NCI-H1092 treated with DMSO at 0.1 percent for 48 hours (cell line): Measurements from ENCODE around the gene SLC45A2.
"Not testable (repeated sequence)": the region's sequence is repeated elsewhere in the genome, so short reads cannot be mapped to it uniquely, and the experiment has no call there.

Experiments used
- DNase-seq: peaks from one replicate; lab custom pipeline; 2025; lab: John Stamatoyannopoulos, UW

SLC45A2 gene

DNA sequence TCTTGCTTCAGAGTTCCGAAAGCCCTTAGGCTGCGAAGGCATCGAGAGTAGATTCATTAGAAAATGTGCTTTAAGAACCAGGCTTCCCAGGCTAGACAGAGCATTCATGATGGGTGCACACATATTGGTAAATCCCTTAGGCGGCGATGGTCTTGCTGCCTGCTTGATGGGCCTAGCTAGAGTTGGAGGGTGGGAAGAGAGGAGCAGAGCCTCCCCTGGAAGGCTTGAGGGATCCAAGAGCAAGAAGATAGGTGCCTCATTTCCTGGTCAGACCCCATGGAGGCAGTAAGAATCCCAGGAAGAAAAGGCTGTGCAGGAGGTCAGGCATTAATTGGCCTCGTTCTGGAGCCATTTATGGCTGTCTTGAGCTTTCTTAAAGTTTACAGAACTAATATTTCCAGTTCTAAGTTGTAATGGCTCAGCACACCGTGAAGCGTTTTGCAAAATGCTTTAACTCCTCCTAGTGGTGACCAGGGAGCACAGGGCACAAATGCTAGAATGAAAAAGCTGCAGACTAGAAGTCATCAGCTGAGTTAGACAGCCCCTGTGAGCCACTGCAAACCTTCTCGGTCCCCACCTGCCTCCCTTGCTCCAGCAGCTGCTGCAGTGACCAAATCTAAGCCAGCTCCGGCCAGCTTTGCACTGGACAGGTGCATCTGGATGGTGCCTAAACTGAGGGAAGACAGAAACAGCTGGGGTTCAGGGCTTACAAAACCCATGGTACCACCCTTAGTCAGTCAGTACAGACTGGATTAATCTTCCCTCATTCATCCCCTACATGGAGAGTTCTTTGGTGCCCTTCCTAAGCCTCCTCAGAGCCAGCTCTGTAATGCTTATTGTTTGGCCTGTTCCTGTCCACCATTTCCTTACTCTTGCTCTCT, 14.7 kb downstream of the SLC45A2 start:
- peak; percentile 43 for DNase-seq

DNA sequence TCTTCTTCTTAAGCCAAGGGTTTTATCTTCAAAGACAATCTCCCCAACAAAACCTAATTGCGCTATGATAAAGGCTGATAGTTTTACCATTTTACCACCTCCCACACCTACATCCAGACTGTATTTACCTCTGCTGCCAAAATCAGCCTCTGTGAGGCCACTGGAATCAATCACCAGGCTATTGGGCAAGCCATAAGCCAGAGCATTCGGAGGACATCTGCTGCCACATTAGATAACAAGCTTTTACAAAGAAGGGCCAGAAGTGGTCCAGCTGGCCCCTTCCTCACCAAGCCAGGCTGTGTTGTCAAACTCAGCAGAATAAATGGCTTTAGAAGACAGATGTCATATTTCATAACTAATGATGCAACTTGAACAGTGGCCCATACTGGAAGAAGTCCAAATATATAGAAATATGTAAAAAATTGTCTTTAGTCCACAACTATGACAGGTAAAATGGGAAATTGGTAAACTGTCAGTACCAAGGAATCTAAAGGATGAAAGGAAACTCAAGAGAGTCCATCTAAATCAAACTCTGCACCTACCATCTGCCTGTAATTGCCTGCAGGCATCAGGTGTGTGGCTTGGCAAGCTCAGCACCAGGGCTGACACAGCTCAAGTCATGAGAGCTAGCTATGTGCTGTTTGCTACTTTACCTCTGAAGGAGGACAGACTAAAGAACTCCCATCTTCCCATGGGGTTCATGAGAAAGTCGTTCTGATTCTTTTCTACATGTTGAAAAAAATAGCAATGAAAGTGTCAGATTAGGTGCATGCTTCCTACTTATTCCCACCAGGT, 16.1 kb downstream of the SLC45A2 start:
- DNase-seq, result no peak

DNA sequence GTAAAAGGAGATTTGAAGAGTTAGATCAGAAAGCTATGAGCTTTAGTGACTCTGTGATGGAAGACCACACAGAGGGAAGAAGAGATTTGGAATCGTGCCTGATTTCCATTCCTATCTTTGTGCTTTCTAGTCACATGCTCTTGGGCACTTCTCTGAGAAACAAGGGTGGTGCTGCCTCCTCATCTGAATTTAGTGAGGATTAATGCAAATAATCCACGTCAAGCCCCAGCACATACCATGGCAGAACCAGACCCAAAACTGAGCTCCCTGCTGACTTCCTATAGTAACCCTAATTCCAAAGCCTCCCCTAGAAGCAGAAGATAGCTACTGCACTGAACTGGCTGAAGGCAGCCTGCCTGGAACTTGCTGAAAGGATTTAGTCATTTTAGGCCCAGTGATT, 17.7 kb downstream of the SLC45A2 start:
- DNase-seq, result no peak

- no peak for DNase-seq
These were observed 20.3 kb downstream of the SLC45A2 start for GRCh38 chr5:33964132-33964700.

DNA sequence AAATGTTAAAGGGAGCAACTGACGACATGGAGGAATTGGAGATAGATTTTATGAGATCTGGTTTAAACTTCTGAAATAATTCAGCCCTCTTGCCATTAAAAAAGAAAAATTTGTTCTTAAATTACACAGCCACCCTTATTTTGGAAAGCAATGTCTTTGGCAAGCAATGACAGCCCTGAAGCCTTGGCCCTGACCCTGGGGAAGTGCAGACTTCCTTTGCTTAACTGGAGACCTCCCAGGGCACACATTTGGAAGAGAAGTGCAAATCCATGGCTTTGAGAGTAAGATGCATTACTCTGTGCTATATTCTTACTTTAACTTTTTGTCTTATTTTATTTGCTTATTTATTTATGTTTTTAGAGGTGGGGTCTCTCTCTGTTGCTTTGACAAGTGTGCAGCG, 26.3 kb downstream of the SLC45A2 start:
- no peak for DNase-seq

DNA sequence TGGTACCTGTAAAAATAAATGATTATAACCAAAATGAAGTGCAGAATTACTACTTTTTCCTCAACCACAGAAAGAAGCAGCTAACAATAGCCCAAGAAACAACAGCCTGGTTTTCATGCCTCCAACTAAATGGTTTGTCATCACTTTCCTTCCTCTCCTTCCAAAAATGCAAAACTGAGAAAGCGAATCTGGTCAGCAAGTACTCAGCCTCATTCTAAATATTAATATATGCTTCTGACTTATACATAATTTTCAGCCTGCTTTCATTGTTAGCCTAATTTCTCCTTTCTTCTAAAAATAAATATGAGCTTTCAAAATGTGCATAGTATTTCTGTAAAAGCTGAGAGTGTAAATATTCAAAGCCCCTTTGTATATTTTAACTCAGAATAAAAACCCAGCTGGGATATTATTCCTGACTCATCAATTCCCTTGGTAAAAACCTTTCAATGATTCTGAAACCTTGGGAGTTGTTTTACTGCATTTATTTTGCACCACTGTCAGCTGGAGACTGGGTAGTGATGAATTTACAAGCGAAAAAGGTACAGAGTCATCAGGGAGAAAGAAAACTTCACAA, 26.8 kb downstream of the SLC45A2 start:
- no peak for DNase-seq

DNA sequence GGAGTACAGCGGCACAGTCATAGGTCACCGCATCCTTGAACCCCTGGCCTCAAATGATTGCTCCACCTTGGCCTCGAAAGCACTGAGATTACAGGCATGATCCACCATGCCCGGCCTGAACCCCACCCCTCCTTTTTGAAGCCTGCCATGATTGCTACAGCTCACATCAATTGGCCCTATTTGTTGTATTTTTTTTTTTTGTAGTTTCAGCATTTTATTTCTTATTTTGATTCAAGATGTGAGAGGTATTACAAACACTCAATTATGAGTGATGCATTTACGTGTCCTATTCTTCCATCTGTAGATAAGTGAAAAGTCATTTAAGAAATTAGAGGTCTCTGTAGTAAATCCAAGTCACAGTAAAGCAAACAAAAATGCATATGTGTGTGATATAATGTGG, 32.3 kb downstream of the SLC45A2 start:
- DNase-seq, result not testable (repeated sequence)

GRCh38 chr5:33944543-33945132, 39.9 kb downstream of the SLC45A2 start:
- no peak for DNase-seq

DNA sequence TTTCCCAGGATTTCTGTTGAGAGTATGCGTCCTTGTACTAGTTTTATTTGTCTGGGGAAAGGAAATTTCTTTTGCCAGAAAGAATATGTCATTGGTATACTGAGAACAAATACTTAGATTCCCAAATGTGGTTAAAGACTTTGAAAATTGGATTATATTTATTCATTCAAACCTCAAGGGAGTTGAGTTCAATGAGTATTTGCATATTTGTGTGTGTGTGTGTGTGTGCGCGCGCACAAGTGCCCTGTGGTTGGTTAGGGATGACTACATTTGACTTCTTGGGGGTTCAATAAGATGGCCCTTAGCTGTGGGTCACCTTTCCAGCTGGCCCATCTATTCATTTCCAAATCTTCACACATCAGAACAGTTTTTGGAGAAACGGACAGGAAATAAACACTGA, 43.4 kb downstream of the SLC45A2 start:
- DNase-seq, result no peak

DNA sequence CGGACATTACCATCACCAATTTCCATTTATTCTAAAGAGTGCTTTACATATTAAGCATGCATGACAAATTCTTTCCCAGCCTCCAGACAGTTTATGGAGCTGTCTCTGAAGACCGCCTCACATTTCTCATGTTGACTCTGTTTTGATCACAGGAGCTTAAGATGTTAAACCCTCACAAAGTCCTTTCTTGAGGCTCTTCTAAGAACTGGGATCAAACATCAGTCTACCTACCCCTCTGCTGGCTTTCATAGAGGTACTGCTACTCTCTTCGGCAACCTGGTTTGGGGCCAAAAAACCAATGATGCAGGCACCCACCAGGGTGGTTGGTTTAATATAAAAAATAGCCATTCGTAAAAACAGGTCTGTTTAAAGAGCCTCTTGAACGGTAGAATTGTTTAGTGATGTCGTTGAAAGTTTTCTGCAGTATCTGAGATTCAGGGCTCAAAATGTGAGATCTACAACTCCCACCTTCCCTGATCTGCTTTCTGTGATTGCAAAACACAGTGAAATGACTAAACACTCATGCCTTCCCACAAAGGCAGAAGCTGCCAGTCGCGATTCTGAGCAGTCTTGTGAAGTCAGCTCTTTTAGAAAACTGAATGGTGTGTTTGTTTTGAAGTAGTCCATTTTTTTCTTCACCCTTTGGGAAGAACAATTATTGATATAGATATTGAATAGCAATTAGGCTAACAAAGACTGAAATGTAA, 44.8 kb downstream of the SLC45A2 start:
- DNase-seq, result no peak

GRCh38 chr5:33938881-33939280, 45.6 kb downstream of the SLC45A2 start:
- DNase-seq, result no peak

GRCh38 chr5:33938507-33938796, 46.0 kb downstream of the SLC45A2 start:
- DNase-seq, result no peak

- DNase-seq, result no peak
These were observed 46.6 kb downstream of the SLC45A2 start for GRCh38 chr5:33937707-33938506.

- DNase-seq, result no peak
These were observed 47.3 kb downstream of the SLC45A2 start for GRCh38 chr5:33937017-33937706.

- peak; percentile 37 for DNase-seq
These were observed 48.0 kb downstream of the SLC45A2 start, which contains the start of gene RXFP3 for GRCh38 chr5:33936381-33937016. TSS of gene RXFP3 (plus strand) at chr5:33936386. CDS start at chr5:33936741, 355 bp downstream.

DNA sequence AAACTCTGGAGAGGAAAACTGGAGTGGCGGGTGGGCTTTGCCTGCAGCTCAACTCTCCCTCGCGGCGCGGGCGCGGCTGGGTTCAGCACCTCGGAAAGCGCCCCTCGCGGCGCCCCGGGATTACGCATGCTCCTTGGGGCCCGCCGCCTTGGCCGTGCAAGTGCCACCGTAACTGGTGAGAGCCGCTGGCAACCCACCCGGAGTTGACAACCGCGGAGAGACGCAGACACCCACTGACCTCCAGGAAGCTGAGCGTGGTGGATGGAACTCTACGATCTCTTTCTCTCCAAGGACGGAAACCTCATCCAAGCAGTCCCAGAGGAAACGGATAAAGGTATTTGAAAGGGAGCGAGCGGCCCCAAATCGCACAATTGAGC, 48.5 kb downstream of the SLC45A2 start:
- peak; percentile 46 for DNase-seq

DNA sequence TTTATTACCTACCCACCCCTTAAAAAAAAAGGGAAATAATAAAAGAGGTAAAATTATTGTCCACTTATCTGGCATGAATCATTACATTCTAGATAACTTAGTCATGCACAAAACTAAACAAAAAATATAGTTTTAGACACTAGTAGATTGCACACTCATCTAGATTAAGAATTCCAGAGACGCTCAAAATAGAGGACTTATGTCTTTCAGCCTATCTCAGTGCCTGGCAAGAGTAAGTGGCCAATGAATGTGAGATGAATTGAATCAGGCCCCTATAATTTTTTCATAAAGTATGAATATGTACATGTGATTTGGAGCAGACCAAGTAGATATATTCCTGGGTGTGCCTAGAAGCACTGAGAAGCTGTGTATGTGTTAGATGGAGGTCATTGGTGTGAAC, 50.3 kb downstream of the SLC45A2 start:
- DNase-seq, result no peak

DNA sequence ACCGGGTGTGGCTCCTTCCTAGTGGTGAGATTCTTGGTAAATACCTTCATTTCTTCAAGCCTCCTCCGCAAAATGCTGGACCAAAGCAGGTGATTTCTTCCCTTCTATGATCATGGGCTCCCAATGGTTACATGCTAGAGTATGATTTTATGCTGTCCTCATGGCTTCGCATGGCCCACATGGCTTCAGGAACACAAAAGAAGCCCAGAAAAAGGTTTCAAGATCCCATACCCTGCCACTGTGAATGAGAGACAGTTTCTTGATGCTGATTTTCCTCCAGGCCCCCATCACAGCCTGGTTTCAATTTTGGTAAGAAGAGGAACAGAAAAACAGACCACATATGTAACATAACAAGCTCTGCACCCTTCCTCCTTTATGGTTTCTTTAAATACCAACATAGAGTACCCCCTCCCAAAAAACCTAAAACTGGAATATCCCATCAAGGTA, 50.7 kb downstream of the SLC45A2 start:
- no peak for DNase-seq

GRCh38 chr5:33931136-33931535, 53.4 kb downstream of the SLC45A2 start:
- DNase-seq, result no peak
